ENCODE measurements around the gene HNRNPH2. TPM values are rescaled to one million over a fixed set of nuclear protein-coding genes. Genes with fewer than 3 reads are reported as not detected.

Gene HNRNPH2
- total RNA-seq (2022; extraction: Qiagen RNA extraction; ENCODE audit: low read depth), result 50.5 to 66.5 TPM (median 57.9 TPM) in 5 replicates

GRCh38 chrX:101407748-101408531 is at the start of gene HNRNPH2, which contains the start of gene GLA:
Gene HNRNPH2 (plus strand): TSS chrX:101408222. CDS start chrX:101411989, 3,767 bp downstream.
Gene GLA (minus strand): TSS chrX:101407925. CDS start chrX:101407903, 22 bp downstream.

GRCh38 chrX:101385795-101386541 is 22.1 kb upstream of the HNRNPH2 start, which contains the start of gene BTK:
Gene BTK (minus strand): TSS chrX:101386191. CDS start chrX:101375284, 10,907 bp downstream.

GRCh38 chrX:101390664-101391525 is 17.1 kb upstream of the HNRNPH2 start, which contains the start of gene RPL36A:
Gene RPL36A (plus strand): TSS chrX:101391011. CDS start chrX:101391044, 33 bp downstream.

Other genes starting within 250 kb of the HNRNPH2 start
- gene DRP2, start 188.4 kb upstream of the HNRNPH2 start, total RNA-seq (2022; extraction: Qiagen RNA extraction; ENCODE audit: low read depth), result 0.19 to 0.27 TPM (median 0.22 TPM) in 5 replicates
- gene TAF7L, start 116.9 kb upstream of the HNRNPH2 start, total RNA-seq (2022; extraction: Qiagen RNA extraction; ENCODE audit: low read depth), result 0.11 TPM in 2 of 5 replicates, not detected in the others
- 26.1 to 29.0 TPM (median 27.4 TPM) in 5 replicates for gene TIMM8A, start 59.5 kb upstream of the HNRNPH2 start, total RNA-seq (2022; extraction: Qiagen RNA extraction; ENCODE audit: low read depth)
- 0.06 to 0.60 TPM (median 0.20 TPM) in 4 of 5 replicates, not detected in the other for gene BTK, start 22.0 kb upstream of the HNRNPH2 start, total RNA-seq (2022; extraction: Qiagen RNA extraction; ENCODE audit: low read depth)
- 2,300 to 3,614 TPM (median 2,500 TPM) in 5 replicates for gene RPL36A, start 17.2 kb upstream of the HNRNPH2 start, total RNA-seq (2022; extraction: Qiagen RNA extraction; ENCODE audit: low read depth)
- 171 to 203 TPM (median 176 TPM) in 5 replicates for gene GLA, start 297 bp upstream of the HNRNPH2 start, total RNA-seq (2022; extraction: Qiagen RNA extraction; ENCODE audit: low read depth)
- 0.18 to 0.59 TPM (median 0.41 TPM) in 5 replicates for gene ARMCX4, start 77.2 kb downstream of the HNRNPH2 start, total RNA-seq (2022; extraction: Qiagen RNA extraction; ENCODE audit: low read depth)
- gene ARMCX1, start 142.3 kb downstream of the HNRNPH2 start, total RNA-seq (2022; extraction: Qiagen RNA extraction; ENCODE audit: low read depth), result 0.22 to 0.51 TPM (median 0.41 TPM) in 5 replicates
- 40.9 to 49.9 TPM (median 46.4 TPM) in 5 replicates for gene ARMCX6, start 209.8 kb downstream of the HNRNPH2 start, total RNA-seq (2022; extraction: Qiagen RNA extraction; ENCODE audit: low read depth)
- 15.9 to 23.5 TPM (median 22.3 TPM) in 5 replicates for gene ARMCX3, start 214.9 kb downstream of the HNRNPH2 start, total RNA-seq (2022; extraction: Qiagen RNA extraction; ENCODE audit: low read depth)